GM10847 (cell line): ENCODE results near the gene FMN1.

Experiments
- POLR2A ChIP-seq: IDR thresholded peaks from 2 replicates; pipeline ENCODE4 v1.6.1; 2011; ENCODE audit not compliant: insufficient read length; ENCODE audit errors: extremely low read depth

The FMN1 gene

DNA sequence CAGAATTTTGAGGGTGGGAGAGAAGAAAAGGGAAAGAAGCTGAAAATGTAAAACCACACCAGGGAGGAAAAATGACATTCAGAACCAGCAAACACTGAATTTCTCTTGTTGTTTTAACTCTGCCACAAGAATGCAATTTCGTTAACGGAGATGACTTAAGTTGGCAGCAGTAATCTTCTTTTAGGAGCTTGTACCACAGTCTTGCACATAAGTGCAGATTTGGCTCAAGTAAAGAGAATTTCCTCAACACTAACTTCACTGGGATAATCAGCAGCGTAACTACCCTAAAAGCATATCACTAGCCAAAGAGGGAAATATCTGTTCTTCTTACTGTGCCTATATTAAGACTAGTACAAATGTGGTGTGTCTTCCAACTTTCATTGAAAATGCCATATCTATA is 461.2 kb downstream of the FMN1 start:
- no peak for TF ChIP-seq POLR2A

- TF ChIP-seq POLR2A: no peak
Observed at GRCh38 chr15:32732574-32733157, 461.8 kb downstream of the FMN1 start.

GRCh38 chr15:32730677-32731654 is 463.5 kb downstream of the FMN1 start:
- TF ChIP-seq POLR2A: no peak

DNA sequence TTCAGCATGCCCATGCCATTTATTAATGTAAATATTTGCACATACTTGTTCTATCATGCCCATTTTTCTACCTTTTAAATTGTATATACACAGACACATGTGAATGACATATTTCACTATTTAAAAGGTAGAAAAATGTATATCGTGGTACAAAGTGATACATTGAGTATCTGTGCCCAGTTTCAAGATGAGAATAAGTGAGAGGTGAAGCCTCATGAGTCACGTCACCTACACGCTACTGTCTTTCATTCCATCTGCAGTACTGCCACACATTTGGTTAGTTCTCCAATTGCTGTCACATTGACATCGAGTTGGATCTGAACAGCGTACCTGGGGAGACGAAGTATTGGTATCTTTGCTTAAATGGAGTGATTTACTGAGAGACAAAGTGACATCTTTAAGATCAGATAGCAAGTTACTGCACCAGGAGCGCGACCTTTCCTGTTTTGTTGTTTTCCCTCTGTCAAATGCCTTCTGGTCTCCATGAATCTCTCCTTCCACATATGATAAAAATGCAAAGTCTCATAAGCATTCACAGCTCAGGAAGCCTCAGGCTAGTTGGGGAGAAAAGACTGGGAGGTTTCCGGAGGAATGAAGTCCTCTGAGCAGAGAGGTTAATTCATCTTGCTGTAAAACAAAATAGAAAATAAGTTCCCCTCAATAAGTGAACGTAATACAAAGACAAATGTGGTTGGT is 464.7 kb downstream of the FMN1 start:
- no peak for TF ChIP-seq POLR2A

DNA sequence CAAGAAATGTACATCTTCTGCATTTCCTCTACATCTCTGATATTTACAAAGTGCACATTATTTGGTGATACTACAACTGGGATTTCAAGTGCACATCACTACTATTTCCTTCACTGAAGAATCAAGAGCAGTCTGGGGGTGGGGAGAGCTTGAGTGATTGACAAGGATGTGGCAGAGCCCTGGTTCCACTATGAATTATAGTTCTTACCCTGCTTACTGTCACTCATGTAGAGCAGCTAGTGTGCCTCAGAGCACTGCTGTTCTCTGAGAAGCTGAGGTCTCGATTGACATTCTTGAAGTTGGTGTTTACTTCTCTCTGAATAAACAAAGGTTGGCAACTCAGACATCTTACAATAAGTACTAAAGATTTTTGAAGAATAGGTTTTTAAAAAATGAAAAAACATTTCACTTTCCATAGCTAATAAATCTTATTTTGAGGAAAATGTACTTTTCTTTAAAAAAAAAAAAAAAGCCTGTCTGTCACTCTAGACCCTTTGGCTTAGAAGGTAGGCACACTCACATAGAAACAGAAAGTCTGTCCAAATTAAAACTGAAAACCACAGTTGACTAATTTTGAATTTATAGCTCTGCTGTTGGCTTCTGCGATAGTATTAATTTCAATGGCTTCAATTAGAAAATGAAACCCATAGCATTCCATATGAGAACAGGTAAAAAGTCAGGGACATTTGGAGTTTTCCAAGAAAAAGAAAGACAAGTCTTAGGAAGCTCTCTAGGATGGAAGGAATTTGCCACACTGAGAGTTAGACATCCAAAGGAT is 471.2 kb downstream of the FMN1 start:
- TF ChIP-seq POLR2A: no peak

- TF ChIP-seq POLR2A: no peak
Observed at GRCh38 chr15:32722136-32722535, 472.4 kb downstream of the FMN1 start.

GRCh38 chr15:32721596-32721995 is 472.9 kb downstream of the FMN1 start:
- TF ChIP-seq POLR2A: no peak

DNA sequence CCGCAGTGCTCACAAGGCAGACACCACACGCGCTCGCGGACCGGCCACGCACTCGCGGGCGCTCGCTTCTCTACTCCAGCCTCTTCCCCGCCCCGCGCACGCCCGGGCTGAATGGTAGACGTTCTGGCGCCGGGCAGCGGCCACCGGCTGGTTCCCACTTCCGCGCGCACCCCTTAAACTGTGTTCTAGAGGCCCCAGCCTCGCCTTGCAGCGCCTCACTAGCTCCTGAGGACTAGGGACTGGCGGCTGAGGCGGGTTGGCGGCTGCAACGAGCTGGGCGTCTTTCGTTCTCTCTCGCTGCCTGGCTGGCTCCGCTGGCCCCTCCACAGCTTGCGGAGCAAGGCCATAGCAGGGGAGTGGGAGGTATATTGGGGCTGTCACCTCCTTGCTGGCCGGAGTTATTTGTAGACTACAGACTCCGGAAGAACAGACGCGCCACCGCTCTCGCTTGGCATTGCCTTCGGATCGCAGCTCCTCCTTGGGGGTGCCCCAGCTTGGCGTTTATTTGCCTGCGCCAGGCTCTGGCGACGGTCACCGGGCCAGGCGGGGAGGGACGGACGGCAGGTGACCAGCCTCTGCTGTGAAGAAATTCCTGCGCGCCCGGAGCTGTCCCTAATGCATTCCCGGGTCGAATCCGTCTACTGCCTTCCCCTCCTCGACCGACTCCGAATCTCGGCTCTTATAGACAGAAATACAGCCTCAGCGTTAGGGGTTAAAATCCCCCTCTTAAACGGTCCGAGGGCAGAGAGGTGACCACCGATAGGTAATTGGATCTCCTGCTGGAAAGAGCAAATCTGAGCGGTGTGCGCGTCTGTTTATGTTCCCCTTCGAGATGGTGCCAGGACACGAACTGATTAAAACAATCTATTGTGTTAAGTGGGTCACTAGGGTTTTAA is 475.4 kb downstream of the FMN1 start:
- no peak for TF ChIP-seq POLR2A

- TF ChIP-seq POLR2A: no peak
Observed at GRCh38 chr15:32718227-32718820, 476.2 kb downstream of the FMN1 start.

DNA sequence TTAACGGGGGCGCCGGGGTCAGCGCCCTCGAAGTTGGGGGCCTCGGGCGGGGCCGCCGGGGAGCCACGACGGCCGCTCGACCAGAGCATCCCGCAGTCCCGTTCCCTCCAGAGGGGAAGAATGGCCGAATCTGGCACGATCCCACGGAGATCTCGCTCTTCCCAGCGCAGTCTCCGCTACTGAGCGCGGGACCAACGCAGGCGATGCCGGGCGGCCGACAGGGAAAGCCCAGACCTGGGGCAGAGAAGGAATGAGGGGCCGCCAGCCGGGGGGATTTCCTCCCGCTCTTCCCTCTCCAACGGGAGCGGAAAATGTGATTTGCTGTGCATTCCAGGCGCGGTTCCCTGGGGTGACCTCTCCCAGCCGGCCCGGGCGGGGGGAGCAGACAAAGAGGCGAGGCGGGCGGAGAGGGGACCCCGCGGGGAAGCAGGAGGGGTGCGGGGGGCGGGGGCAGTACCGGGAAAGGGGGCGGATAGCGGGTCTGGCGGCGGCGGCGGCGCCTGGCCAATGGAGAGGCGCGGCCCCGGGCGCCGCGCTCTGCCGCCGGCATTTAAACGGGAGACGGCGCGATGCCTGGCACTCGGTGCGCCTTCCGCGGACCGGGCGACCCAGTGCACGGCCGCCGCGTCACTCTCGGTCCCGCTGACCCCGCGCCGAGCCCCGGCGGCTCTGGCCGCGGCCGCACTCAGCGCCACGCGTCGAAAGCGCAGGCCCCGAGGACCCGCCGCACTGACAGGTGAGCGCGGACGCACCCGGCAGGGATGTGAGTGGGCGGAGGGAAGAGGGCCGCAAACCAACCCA is 476.9 kb downstream of the FMN1 start, which contains the start of gene GREM1:
Gene GREM1, plus strand, starts transcription at position 579 of the 801 bp plus-strand sequence. CDS start 12,687 bp downstream, outside the sequence.
- TF ChIP-seq POLR2A: no peak

DNA sequence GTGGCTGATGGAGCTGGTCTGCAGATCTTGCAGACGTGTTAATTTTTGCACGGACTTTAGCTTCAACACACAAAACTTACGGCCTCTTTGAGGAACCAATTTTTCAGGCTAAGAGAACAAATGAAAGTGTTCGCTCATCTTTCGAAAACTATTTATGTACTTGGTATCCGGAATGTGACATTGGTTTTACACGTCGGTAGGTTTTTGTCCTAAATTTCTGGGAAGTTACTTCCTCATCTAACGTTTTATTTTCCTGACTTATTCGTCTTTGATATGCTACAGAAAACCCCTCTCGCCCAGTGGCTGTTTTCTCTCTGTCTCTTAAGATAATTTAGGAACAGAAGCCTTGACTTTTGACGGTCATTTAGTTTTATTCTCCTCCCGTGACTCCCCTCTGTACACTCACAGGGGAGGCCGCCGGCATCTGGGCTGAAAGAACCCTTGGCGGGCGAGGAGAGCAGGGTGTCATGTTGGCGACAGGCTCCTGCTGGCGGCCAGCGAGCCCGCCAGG is 477.5 kb downstream of the FMN1 start:
- no peak for TF ChIP-seq POLR2A

GRCh38 chr15:32716216-32716914 is 478.1 kb downstream of the FMN1 start:
- TF ChIP-seq POLR2A: no peak
